Upper lobe of left lung (tissue), 4 donors: ENCODE measurements around the gene ITPRIP.

Experiments
- EP300 ChIP-seq, 4 donors: sonication (generic); formaldehyde crosslinking; IDR thresholded peaks; one replicate each; pipeline ENCODE4 v1.5.1; 2017; ENCODE audit warnings: antibody characterized with exemption in 4 of 4, control low read depth in 2 of 4
- POLR2A ChIP-seq, 4 donors: fragments of 450-650 bp; IDR thresholded peaks; one replicate each; pipeline ENCODE4 v1.5.1; 2016 to 2017; ENCODE audit warnings: antibody characterized with exemption in 4 of 4, mild to moderate bottlenecking in 2 of 4
- POLR2AphosphoS5 ChIP-seq, 2 donors: sonication (generic); formaldehyde crosslinking; IDR thresholded peaks; one replicate each; pipeline ENCODE4 v1.5.1; 2017; ENCODE audit warnings: antibody characterized with exemption in 2 of 2

GRCh38 chr10:104334965-104335650, 3.2 kb downstream of the ITPRIP start:
- no peak for TF ChIP-seq POLR2A (IDR thresholded peaks at IDR 0.05)
- TF ChIP-seq EP300 (IDR thresholded peaks at IDR 0.05): no peak
- TF ChIP-seq POLR2AphosphoS5 (IDR thresholded peaks at IDR 0.05): no peak
